Activated T-helper 2 cell treated with anti-CD3 and anti-CD28 coated beads, Interferon-gamma antibody, Interleukin-2, Interleukin-4, amounts not matched to agents 10 μg/mL and 5 μg/mL and 100 μg/mL, durations not matched to agents 14 hours and 24 hours and 36 hours (primary cell): ENCODE measurements around the gene ZNF12. TPM values are rescaled to one million over a fixed set of nuclear protein-coding genes. Genes with fewer than 3 reads are reported as not detected.
"Not testable (repeated sequence)": the region's sequence is repeated elsewhere in the genome, so short reads cannot be mapped to it uniquely, and the experiment has no call there.

Experiments used
- DNase-seq: peaks from one replicate; pipeline ENCODE4 v3.0.0; 2021; ENCODE audit warnings: low spot score
- H3K27ac Mint-ChIP-seq: one replicate; pipeline ENCODE4 v1.8.0; 2021; ENCODE audit warnings: mixed read lengths
- H3K27me3 Mint-ChIP-seq: one replicate; pipeline ENCODE4 v1.8.0; 2021; ENCODE audit warnings: low read depth, mixed read lengths
- H3K36me3 Mint-ChIP-seq: one replicate; pipeline ENCODE4 v1.8.0; 2021; ENCODE audit warnings: low read depth, mixed read lengths
- H3K4me1 Mint-ChIP-seq: one replicate; pipeline ENCODE4 v1.8.0; 2021; ENCODE audit warnings: low read depth, mixed read lengths
- H3K4me3 Mint-ChIP-seq: one replicate; pipeline ENCODE4 v1.8.0; 2021; ENCODE audit warnings: low read depth, mild to moderate bottlenecking, moderate library complexity, mixed read lengths
- H3K9me3 Mint-ChIP-seq: one replicate; pipeline ENCODE4 v1.8.0; 2021; ENCODE audit warnings: mixed read lengths
- intact Hi-C: fragments of 100-400 bp; cut with micrococcal nuclease; formaldehyde crosslinking; loops from one replicate; pipeline ENCODE4 v1.15.1; 2023
- total RNA-seq: library from RNA; stranded (reverse); gene quantifications from 2 replicates; pipeline ENCODE4 v1.2.3, GENCODE V29; 2022

ZNF12 gene
- total RNA-seq = 21.9 and 22.8 TPM in 2 replicates

DNA sequence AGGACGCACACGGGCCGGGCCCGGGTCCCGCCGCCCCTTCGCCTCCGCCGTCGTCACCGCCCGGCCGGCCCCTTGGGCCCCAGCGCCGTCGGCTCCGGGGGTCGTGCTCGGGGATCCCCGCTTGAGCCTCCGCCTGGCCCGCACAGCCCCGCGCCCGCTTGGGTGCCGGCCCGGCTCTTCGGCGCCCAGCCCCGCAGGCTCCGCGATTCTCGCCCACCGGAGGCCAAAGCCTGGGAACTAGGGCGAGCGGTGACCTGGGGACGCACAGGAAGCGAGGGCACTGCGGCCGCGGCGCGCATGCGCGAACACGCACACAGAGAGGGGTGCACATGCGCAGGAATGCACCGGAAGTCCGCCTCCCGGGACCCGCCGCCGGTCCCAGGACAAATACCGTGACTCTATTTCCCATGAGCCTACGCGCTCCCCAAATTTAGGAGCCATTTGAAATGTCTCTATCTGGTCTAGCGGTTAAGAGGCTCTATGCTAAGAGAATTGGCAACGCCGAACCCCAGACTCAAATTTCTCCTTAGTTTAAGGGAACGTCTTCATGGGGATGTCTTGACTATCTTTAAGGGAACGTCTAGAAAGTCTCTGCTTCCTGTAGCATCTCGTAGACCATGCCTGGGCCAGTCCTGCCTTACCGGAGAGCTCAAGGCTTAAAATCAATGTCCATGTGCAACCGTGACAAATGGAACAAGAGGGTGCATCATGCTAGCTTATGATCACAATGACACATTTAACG is at the start of gene ZNF12:
ZNF12 (minus strand) TSS at position 282 of the 742 bp plus-strand sequence. CDS start 1,774 bp downstream, outside the sequence.
- DNase-seq = peak; percentile 92
- intact Hi-C loops = loop anchor here (1.0 to 5.0 kb wide), 3 partner anchors 22 to 260 kb away; partner anchors contain the start of genes DAGLB and ZDHHC4
- H3K27ac Mint-ChIP-seq = peak within 1 kb of the TSS; percentile 79
- peak within 1 kb of the TSS; percentile 91 for H3K4me3 Mint-ChIP-seq
- H3K4me1 Mint-ChIP-seq = peaks cover 26% of the 10 kb centered on the region
- peaks cover 49% of the 10 kb centered on the region for H3K36me3 Mint-ChIP-seq
- H3K9me3 Mint-ChIP-seq = peaks cover 37% of the 10 kb centered on the region
- H3K27me3 Mint-ChIP-seq = peaks cover 6% of the 10 kb centered on the region

DNA sequence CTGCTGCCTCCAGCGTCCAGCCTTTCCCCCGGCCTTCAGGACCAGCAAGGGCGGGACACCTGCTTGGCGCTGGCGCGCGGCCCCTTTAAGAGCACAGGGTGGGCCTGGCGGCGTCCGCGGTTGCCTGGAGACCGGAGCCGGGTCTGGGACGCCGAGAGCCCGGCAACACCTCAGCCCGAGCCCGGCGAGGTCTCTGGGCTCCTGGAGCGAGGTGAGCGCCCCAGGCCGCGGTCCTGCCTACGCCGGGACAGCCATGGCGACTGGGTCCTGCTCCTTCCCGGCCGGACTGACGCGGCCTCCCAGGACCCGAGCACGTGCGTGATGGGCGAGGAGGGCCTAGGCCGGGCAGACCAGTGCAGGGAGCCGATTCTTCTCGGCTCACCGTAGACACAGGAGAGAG is 47.2 kb upstream of the ZNF12 start, which contains the start of gene RSPH10B2:
RSPH10B2 (plus strand) TSS at position 140 of the 400 bp plus-strand sequence. CDS start 3,575 bp downstream, outside the sequence.
- intact Hi-C loops, H3K27me3 Mint-ChIP-seq: not testable (repeated sequence)

DNA sequence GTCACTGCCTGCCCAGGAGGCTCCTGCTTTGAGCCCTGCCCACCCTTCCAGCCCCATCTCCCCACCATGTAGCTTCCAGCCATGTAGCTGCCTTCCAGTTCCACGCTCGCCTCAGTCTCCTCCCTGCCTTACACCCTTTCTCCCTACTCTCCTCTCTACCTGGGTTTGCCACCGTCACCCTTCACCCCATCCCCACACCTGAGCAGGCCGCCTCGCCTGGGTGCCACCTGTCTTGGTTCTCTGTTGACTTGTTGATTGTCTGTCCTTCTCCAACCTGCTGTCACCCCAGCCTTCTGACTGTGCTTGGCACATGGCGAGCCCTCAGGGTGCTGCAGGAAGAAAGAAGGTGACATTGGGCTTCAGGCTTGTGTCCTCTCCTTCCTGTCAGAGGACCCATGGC is 43.4 kb upstream of the ZNF12 start:
- H3K4me3 Mint-ChIP-seq, H3K4me1 Mint-ChIP-seq, H3K36me3 Mint-ChIP-seq, H3K27ac Mint-ChIP-seq, DNase-seq, H3K9me3 Mint-ChIP-seq, H3K27me3 Mint-ChIP-seq, intact Hi-C loops: not testable (repeated sequence)

More for the DNA sequence above, 47.2 kb upstream of the ZNF12 start, which contains the start of gene RSPH10B2:
- H3K9me3 Mint-ChIP-seq, DNase-seq, H3K4me1 Mint-ChIP-seq, H3K27ac Mint-ChIP-seq, H3K36me3 Mint-ChIP-seq, H3K4me3 Mint-ChIP-seq: not testable (repeated sequence)

DNA sequence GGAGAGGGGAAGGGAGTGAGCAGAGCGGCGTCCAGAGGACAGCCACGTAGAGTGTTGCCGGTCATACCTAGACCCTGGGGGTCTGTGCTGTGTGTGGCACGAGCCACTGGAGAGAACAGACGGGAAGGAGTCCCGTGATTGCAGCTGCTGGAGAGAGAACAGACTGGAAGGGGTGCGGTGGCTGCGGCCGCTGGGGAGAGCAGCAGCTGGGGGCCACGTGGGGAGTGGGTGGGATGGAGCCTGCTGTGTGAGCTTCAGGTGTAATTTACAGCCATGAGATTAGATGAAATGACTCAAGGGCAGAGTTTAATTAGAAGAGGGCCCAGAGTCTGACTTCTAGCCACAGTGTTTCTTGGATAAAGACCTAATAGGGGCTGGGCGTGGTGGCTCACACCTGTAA is 42.6 kb upstream of the ZNF12 start:
- H3K27ac Mint-ChIP-seq, H3K4me3 Mint-ChIP-seq, H3K4me1 Mint-ChIP-seq, intact Hi-C loops, H3K9me3 Mint-ChIP-seq, H3K27me3 Mint-ChIP-seq, DNase-seq, H3K36me3 Mint-ChIP-seq: not testable (repeated sequence)

DNA sequence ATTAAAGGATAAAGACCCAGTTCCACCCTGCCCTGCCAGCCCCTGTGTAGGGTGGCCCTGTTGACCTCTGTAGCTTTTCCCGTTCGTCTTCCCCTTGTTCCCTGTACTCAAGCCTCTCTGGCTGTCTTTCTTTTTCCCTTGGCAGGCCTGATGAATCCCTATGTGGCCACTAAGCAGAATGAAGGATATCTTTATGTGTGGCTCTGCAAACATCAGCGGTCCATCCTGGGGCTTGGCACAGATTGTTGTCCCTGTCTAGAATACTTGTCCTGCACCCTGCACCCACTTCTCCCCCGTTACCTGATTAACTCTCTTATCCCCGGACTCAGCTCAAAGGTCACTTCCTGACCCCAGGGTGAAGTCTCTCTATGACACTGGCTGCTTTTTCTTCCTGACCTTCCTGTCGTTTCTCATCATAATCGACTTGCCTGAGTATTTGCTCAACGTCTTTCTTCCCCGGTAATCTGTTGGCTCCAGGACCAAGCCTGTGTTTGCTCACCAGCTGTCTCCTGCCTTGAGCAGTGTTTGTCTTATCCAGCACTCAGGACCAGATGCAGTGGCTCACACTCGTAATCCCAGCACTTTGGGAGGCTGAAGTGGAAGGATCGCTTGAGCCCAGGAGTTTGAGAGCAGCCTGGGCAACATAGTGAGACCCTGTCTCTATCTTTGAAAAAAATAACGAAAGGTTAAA is 37.8 kb upstream of the ZNF12 start:
- H3K9me3 Mint-ChIP-seq, H3K27ac Mint-ChIP-seq: not testable (repeated sequence)

DNA sequence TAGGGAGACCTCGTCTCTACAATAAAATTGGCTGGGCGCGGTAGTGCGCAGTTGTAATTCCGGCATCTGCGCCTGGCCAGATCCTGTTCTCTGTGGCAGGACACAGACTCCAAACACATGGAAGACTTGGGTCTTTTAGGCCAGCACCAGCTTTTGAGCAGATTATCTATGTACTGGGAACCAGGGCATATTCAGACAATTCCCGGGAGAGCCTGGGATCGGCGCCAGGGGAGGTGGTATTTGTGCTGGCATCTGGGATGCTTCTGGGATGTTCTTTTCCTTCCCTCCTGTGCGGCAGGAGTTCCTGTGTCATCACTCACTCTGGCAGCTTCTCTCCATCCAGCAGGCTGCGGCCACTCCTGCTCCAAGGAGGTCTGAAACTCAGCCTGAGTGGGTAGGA is 31.7 kb upstream of the ZNF12 start:
- peaks cover 73% of the 10 kb centered on the region for H3K36me3 Mint-ChIP-seq
- H3K27me3 Mint-ChIP-seq, H3K4me3 Mint-ChIP-seq, H3K4me1 Mint-ChIP-seq, H3K27ac Mint-ChIP-seq, DNase-seq, intact Hi-C loops, H3K9me3 Mint-ChIP-seq: not testable (repeated sequence)

More for the DNA sequence above, 37.8 kb upstream of the ZNF12 start:
- intact Hi-C loops, H3K27me3 Mint-ChIP-seq, DNase-seq, H3K4me3 Mint-ChIP-seq, H3K4me1 Mint-ChIP-seq: not testable (repeated sequence)
- H3K36me3 Mint-ChIP-seq = peaks cover 29% of the 10 kb centered on the region

DNA sequence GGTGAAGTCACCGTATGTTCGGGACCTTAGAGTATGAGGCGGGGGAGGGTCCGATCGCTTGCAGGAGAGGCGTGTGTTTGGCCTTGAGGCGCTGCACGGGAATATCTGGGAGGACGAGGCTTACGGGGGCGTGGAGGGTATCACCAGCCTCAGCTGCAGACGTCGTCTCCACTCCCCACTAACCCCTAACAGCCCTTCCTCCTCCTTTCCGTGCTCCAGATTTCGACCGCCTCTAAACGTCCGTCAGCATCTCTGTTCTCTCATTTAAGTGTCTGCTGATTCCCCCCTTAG is 23.5 kb upstream of the ZNF12 start:
- intact Hi-C loops = no loop called here
- no peak for DNase-seq
- Mint-ChIP-seq H3K27me3 (no peaks in the 10 kb centered on the region), H3K36me3 (peaks cover 61% of the 10 kb centered on the region), H3K9me3 (peaks cover 12% of the 10 kb centered on the region), H3K4me3 (peak overlapping the region; percentile 94), H3K27ac (peak overlapping the region; percentile 71), H3K4me1 (peaks cover 15% of the 10 kb centered on the region)

DNA sequence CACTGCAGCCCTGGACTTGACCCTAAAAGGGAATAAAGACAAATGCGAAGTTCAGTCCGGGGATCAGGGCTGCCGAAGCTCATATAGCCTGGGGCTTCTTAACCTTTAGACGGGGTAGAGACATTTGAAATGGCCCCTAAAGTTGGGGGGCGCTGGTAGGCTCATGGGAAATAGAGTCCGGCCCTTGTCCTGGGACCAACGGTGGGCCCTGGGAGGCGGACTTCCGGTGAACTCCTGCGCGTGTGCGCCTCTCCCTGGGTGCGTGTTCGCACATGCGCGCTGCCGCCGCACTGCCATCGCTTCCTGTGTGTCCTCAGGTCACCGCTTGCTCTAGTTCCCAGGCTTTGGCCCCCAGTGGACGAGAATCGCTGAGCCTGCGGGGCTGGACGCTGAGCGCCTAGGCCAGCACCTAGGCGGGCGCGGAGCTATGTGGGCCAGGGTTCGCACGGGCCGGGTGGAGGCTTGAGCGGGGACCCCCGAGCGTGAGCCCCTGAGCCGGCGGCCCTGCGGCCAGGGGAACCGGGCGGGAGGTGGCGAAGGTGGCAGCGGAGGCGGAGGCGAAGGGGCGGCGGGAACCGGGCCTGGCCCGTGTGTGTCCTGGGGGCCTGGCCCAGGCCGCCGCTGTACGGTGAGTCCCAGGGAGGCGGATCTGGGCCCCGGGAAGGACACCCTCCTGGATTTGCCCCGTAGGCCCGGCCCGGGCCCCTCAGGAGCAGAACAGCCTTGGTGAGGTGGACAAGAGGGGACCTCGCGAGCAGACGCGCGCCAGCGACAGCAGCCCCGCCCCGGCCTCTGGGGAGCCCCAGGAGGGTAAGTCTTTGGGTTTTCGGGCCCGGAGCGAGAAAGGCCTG is 23.0 kb upstream of the ZNF12 start:
- Mint-ChIP-seq H3K9me3 (peaks cover 12% of the 10 kb centered on the region), H3K36me3 (peaks cover 55% of the 10 kb centered on the region), H3K27ac (peak overlapping the region; percentile 88), H3K27me3 (no peaks in the 10 kb centered on the region), H3K4me1 (peaks cover 16% of the 10 kb centered on the region), H3K4me3 (peak overlapping the region; percentile 94)
- intact Hi-C loops = loop anchor here (1.0 kb wide), 1 partner anchor 22 kb away; no protein-coding TSS in a partner anchor
- peak; percentile 79 for DNase-seq

DNA sequence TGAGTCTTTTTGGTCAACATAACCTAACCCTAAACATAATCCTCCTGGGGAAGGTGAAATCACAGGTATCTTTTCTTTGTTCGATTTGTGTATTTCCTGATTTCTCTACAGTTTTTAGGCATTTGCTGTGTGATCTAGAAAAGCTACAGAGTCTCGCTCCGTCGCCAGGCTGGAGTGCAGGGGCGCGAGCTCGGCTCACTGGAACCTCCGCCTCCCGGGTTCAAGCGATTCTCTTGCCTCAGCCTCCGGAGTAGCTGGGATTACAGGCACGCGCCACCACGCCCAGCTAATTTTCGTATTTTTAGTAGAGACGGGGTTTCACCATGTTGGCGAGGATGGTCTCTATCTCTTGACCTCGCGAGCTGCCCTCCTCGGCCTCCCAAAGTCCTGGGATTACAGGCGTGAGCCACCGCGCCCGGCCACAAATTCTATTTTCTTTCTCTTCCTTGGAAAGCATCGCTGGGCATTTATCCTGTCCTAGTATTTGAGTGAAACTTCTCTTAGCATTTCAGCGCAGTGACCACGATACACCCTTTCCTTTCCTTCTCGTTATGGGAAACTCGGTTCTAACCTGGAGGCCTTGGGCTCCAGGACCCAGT is 22.2 kb upstream of the ZNF12 start:
- DNase-seq, H3K27me3 Mint-ChIP-seq: not testable (repeated sequence)
- H3K9me3 Mint-ChIP-seq = peaks cover 12% of the 10 kb centered on the region
- peaks cover 16% of the 10 kb centered on the region for H3K4me1 Mint-ChIP-seq
- intact Hi-C loops = loop anchor here (1.0 kb wide), 1 partner anchor 22 kb away; no protein-coding TSS in a partner anchor
- peak overlapping the region; percentile 94 for H3K4me3 Mint-ChIP-seq
- peak overlapping the region; percentile 88 for H3K27ac Mint-ChIP-seq
- peaks cover 48% of the 10 kb centered on the region for H3K36me3 Mint-ChIP-seq

DNA sequence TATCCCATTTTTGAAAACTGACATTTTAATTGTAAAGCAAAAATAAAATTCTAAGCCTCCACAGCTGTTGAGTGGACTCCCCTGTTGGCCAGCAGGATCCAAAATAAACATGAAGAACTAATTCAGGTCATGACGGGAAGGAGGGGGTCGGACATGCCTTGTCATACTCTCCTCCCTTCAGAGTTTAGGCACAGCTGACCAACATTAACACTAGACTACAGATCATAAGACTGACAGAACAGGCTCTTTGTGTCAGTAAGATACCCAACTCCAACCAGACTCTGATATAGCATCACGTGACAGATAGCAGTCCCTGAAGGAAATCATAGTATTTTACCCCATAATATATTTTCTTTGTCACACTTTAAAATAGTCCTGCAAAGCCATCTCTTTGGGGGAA is 20.9 kb upstream of the ZNF12 start:
- DNase-seq = no peak
- peaks cover 4% of the 10 kb centered on the region for H3K27me3 Mint-ChIP-seq
- peaks cover 16% of the 10 kb centered on the region for H3K4me1 Mint-ChIP-seq
- peaks cover 34% of the 10 kb centered on the region for H3K36me3 Mint-ChIP-seq
- intact Hi-C loops = no loop called here
- H3K4me3 Mint-ChIP-seq = peak overlapping the region; percentile 39
- H3K27ac Mint-ChIP-seq = no peak overlapping the region
- H3K9me3 Mint-ChIP-seq = peaks cover 12% of the 10 kb centered on the region

DNA sequence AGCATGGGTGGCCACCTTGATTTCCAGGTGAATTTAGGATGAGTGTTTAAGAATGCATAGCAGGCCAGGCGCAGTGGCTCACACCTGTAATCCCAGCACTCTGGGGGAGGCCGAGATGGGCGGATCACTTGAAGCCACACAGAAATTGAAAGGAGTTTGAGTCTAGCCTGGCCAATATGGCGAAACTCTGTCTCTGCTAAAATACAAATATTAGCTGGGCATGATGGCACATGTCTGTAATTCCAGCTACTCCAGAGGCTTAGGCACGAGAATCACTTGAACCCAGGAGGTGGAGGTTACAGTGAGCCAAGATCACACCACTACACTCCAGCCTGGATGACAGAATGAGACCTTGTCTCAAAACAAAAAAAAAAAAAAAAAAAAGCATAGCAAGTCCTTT is 19.6 kb upstream of the ZNF12 start:
- H3K4me3 Mint-ChIP-seq, H3K27me3 Mint-ChIP-seq, intact Hi-C loops, DNase-seq, H3K27ac Mint-ChIP-seq: not testable (repeated sequence)
- peaks cover 24% of the 10 kb centered on the region for H3K36me3 Mint-ChIP-seq
- peaks cover 12% of the 10 kb centered on the region for H3K9me3 Mint-ChIP-seq
- peaks cover 14% of the 10 kb centered on the region for H3K4me1 Mint-ChIP-seq

DNA sequence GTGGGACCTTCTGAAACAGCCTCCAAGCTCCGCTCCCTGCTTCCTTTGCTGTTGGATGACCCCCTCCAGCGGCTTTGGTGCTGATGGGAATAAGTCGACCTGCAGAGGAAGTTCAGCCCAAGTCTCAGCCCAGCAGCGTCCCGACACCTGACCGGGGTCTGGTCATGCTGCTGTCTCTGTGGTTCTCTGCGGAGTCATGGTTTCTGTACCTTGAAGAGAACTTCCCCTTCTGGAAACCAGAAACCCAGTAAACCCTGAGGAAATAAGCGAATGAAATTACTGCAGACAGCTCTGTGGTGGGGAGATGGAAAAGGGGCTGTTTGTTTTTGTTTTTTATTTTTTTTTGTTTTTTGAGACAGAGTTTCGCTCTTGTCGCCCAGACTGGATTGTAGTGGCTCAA is 18.3 kb upstream of the ZNF12 start:
- Mint-ChIP-seq H3K36me3 (peaks cover 12% of the 10 kb centered on the region), H3K4me1 (peaks cover 7% of the 10 kb centered on the region), H3K27me3 (peaks cover 8% of the 10 kb centered on the region), H3K27ac (no peak overlapping the region), H3K9me3 (peaks cover 12% of the 10 kb centered on the region), H3K4me3 (no peak overlapping the region)
- DNase-seq = no peak
- intact Hi-C loops = no loop called here
